Measurements from ENCODE around the gene ZBTB45. TPM values are rescaled to one million over a fixed set of nuclear protein-coding genes. Genes with fewer than 3 reads are reported as not detected.

Gene ZBTB45
- total RNA-seq, 1 experiment from 2014 or later = 19.7 TPM

DNA sequence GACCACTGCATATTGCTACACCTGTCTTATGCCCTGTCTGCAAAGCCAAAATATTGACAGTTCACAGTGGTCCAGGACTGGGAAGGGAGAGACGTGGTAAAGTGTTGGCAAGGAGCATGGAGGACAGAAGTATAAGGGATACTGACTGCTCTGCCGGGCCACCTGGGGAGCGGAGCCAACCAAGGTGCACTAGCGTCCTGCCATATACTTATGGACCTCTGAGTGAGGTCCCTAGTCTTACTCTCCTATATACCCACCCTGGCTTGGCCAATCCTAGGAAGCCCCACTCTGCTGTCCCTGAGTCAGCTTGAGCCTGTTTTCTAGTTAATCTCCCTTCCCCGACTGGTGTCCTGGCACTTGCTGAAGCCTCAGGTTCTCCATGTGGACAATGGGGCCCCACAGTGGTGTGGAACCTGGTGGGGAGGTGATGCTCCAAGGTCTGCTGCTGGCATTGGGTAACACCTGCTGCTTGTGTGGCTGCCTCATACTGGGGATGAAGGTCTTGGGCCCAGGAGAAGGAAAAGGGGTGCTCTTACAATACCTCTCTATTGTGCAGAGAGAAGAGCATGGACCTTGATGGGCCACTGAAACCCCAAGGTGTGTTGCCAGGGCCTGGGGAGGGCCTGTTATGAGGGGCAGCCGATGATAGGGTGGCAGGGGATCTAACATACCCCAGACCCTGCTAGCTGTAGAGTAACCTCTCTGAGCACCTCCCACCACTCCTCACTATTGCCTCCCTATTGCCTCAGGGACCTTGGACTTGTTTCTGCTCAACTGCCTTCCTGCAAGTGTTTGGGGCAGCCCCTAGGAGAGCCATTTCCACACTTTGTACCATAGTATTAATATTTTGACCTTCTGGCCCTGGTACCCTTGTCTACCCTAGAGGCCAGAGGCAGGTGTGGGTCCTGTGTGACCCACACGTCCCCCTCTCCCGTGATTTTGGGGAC lies 17.5 kb upstream of the ZBTB45 start:
- Mint-ChIP-seq H3K4me1 (peaks cover 8% of the 10 kb centered on the region), H3K27me3 (ENCODE audit: low read depth) (peaks cover 52% of the 10 kb centered on the region), H3K4me3 (peak overlapping the region; percentile 73), H3K27ac (peak overlapping the region; percentile 100), H3K9me3 (no peaks in the 10 kb centered on the region), H3K36me3 (no peaks in the 10 kb centered on the region)
- DNase-seq (ENCODE audit: low spot score) = no peak
- no peak for ATAC-seq
- POLR2A ChIA-PET = interaction anchor here (1.5 kb wide), 1 partner anchor 17 kb away, joined by 15 read pairs; the partner anchor contains the start of gene ZBTB45
- TF ChIP-seq ZNF263 (CRISPR knock-in tag; IDR thresholded peaks at IDR 0.05; ENCODE audit: low read depth) (no peak), GABPB1 (CRISPR knock-in tag; IDR thresholded peaks at IDR 0.05) (0 out of 2 replicates have a peak, but pooled peaks have one; percentile 28)
- CTCF ChIA-PET = interaction anchor here (1.0 to 2.2 kb wide), 3 partner anchors 17 to 23 kb away, joined by 3 to 21 read pairs (median 5); partner anchors contain the start of gene ZBTB45

DNA sequence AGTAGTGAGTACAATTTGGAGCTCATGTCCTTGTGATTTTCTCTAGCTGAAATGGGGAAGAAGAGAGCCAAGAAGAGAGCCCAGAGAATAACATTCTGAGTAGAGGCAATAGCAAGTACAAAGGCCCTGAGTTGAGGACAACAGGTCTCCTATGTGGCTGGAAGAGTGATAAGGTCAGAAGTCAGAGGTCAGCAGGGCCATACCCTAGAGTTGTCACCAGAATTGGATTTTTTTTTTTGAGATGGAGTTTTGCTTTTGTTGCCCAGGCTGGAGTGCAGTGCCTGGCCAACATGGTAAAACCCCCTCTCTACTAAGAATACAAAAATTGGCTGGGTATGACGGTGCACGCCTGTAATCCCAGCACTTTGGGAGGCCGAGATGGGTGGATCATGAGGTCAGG lies 16.2 kb upstream of the ZBTB45 start:
- DNase-seq (ENCODE audit: low spot score) (no peak), ATAC-seq (no peak)
- TF ChIP-seq, protein P1, sequence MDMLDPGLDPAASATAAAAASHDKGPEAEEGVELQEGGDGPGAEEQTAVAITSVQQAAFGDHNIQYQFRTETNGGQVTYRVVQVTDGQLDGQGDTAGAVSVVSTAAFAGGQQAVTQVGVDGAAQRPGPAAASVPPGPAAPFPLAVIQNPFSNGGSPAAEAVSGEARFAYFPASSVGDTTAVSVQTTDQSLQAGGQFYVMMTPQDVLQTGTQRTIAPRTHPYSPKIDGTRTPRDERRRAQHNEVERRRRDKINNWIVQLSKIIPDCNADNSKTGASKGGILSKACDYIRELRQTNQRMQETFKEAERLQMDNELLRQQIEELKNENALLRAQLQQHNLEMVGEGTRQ (CRISPR knock-in tag; IDR thresholded peaks at IDR 0.05) = no peak
- TF ChIP-seq, protein P2, sequence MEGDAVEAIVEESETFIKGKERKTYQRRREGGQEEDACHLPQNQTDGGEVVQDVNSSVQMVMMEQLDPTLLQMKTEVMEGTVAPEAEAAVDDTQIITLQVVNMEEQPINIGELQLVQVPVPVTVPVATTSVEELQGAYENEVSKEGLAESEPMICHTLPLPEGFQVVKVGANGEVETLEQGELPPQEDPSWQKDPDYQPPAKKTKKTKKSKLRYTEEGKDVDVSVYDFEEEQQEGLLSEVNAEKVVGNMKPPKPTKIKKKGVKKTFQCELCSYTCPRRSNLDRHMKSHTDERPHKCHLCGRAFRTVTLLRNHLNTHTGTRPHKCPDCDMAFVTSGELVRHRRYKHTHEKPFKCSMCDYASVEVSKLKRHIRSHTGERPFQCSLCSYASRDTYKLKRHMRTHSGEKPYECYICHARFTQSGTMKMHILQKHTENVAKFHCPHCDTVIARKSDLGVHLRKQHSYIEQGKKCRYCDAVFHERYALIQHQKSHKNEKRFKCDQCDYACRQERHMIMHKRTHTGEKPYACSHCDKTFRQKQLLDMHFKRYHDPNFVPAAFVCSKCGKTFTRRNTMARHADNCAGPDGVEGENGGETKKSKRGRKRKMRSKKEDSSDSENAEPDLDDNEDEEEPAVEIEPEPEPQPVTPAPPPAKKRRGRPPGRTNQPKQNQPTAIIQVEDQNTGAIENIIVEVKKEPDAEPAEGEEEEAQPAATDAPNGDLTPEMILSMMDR (IDR thresholded peaks at IDR 0.05) = no peak
- TF ChIP-seq, protein P3, sequence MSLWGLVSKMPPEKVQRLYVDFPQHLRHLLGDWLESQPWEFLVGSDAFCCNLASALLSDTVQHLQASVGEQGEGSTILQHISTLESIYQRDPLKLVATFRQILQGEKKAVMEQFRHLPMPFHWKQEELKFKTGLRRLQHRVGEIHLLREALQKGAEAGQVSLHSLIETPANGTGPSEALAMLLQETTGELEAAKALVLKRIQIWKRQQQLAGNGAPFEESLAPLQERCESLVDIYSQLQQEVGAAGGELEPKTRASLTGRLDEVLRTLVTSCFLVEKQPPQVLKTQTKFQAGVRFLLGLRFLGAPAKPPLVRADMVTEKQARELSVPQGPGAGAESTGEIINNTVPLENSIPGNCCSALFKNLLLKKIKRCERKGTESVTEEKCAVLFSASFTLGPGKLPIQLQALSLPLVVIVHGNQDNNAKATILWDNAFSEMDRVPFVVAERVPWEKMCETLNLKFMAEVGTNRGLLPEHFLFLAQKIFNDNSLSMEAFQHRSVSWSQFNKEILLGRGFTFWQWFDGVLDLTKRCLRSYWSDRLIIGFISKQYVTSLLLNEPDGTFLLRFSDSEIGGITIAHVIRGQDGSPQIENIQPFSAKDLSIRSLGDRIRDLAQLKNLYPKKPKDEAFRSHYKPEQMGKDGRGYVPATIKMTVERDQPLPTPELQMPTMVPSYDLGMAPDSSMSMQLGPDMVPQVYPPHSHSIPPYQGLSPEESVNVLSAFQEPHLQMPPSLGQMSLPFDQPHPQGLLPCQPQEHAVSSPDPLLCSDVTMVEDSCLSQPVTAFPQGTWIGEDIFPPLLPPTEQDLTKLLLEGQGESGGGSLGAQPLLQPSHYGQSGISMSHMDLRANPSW (CRISPR knock-in tag; conservative IDR thresholded peaks at IDR 0.05; ENCODE audit: low read depth) = no peak
- TF ChIP-seq, protein P4, sequence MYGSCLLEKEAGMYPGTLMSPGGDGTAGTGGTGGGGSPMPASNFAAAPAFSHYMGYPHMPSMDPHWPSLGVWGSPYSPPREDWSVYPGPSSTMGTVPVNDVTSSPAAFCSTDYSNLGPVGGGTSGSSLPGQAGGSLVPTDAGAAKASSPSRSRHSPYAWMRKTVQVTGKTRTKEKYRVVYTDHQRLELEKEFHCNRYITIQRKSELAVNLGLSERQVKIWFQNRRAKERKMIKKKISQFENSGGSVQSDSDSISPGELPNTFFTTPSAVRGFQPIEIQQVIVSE (CRISPR knock-in tag; IDR thresholded peaks at IDR 0.05; ENCODE audit: borderline replicate concordance) = no peak
- TF ChIP-seq, protein P5, sequence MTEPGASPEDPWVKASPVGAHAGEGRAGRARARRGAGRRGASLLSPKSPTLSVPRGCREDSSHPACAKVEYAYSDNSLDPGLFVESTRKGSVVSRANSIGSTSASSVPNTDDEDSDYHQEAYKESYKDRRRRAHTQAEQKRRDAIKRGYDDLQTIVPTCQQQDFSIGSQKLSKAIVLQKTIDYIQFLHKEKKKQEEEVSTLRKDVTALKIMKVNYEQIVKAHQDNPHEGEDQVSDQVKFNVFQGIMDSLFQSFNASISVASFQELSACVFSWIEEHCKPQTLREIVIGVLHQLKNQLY (CRISPR knock-in tag; IDR thresholded peaks at IDR 0.05) = no peak
- TF ChIP-seq, protein P6, sequence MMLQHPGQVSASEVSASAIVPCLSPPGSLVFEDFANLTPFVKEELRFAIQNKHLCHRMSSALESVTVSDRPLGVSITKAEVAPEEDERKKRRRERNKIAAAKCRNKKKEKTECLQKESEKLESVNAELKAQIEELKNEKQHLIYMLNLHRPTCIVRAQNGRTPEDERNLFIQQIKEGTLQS (CRISPR knock-in tag; conservative IDR thresholded peaks at IDR 0.05) = no peak
- peaks cover 57% of the 10 kb centered on the region for H3K27me3 Mint-ChIP-seq (ENCODE audit: low read depth)
- ChIA-PET POLR2A (interaction anchor here (1.0 kb wide), 1 partner anchor 16 kb away, joined by 3 read pairs; the partner anchor contains the start of gene ZBTB45), CTCF (no interaction called here)
- no peaks in the 10 kb centered on the region for H3K36me3 Mint-ChIP-seq
- no peak overlapping the region for H3K4me3 Mint-ChIP-seq
- peaks cover 8% of the 10 kb centered on the region for H3K4me1 Mint-ChIP-seq
- no peak overlapping the region for H3K27ac Mint-ChIP-seq
- no peaks in the 10 kb centered on the region for H3K9me3 Mint-ChIP-seq

DNA sequence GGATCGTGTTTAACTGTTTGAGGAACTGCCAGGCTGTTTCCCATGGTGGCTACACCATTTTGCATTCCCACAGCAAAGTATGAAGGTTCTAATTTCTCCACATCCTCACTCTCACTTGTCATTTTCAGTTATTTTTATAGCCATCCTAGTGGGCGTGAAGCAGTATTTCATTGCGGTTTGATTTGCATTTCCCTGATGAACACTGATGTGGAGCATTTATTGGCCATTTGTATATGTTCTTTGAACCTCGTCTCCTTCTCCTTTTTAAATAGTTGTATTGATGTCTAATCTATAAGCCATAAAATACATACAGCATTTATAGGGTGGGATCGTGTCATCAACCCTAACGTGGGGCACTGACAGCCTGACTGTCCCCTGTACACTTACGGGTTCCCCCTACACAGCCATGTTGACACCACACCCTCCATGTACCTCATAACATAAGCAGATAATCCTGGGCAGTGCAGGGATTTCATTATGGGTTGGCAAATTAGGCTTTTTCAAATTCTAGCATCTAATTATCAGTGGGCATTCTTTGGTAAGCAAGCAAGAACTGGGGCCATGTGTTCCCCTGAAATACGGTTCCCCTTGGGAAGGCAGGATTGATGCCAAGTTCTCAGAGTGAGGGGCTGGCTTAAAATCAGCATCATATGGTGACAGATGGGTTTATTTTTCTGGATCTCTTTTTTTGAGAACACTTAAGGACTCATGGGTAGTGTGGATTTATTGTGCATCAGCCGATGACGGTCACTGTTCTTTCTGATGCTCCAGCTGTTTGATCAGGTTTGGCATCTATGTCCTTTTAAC lies 11.6 kb upstream of the ZBTB45 start:
- Mint-ChIP-seq H3K9me3 (no peaks in the 10 kb centered on the region), H3K36me3 (no peaks in the 10 kb centered on the region), H3K4me1 (no peaks in the 10 kb centered on the region), H3K4me3 (no peak overlapping the region), H3K27me3 (ENCODE audit: low read depth) (peaks cover 65% of the 10 kb centered on the region), H3K27ac (no peak overlapping the region)
- POLR2A ChIA-PET = no interaction called here
- CTCF ChIA-PET = interaction anchor here (1.3 to 1.5 kb wide), 2 partner anchors 11 to 50 kb away, joined by 5 to 9 read pairs; partner anchors contain the start of gene ZBTB45
- no peak for ATAC-seq
- no peak for DNase-seq (ENCODE audit: low spot score)
- TF ChIP-seq, protein P7, sequence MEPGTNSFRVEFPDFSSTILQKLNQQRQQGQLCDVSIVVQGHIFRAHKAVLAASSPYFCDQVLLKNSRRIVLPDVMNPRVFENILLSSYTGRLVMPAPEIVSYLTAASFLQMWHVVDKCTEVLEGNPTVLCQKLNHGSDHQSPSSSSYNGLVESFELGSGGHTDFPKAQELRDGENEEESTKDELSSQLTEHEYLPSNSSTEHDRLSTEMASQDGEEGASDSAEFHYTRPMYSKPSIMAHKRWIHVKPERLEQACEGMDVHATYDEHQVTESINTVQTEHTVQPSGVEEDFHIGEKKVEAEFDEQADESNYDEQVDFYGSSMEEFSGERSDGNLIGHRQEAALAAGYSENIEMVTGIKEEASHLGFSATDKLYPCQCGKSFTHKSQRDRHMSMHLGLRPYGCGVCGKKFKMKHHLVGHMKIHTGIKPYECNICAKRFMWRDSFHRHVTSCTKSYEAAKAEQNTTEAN (CRISPR knock-in tag; IDR thresholded peaks at IDR 0.05) = no peak
- TF ChIP-seq ZNF219 (CRISPR knock-in tag; IDR thresholded peaks at IDR 0.05; ENCODE audit: borderline replicate concordance) (no peak), KAT7 (CRISPR knock-in tag; IDR thresholded peaks at IDR 0.05; ENCODE audit: borderline replicate concordance) (no peak), ZNF423 (CRISPR knock-in tag; IDR thresholded peaks at IDR 0.05) (no peak), CREM (CRISPR knock-in tag; IDR thresholded peaks at IDR 0.05) (no peak), ZBTB21 (CRISPR knock-in tag; IDR thresholded peaks at IDR 0.05; ENCODE audit: borderline replicate concordance) (no peak)
- TF ChIP-seq, protein P3 (CRISPR knock-in tag; conservative IDR thresholded peaks at IDR 0.05; ENCODE audit: low read depth) = no peak

Measured in WTC11 (cell line).